Activated B cell treated with CpG ODN at 0.5 μM for 24 hours (primary cell): Measurements from ENCODE around the gene LPP. TPM values are rescaled to one million over a fixed set of nuclear protein-coding genes. Genes with fewer than 3 reads are reported as not detected.
A peak's percentile ranks its signal among the peaks of the same experiment; 100 is the strongest.
"Not testable (repeated sequence)": the region's sequence is repeated elsewhere in the genome, so short reads cannot be mapped to it uniquely, and the experiment has no call there.

Experiments used
- ATAC-seq: fragments of 200-7000 bp; cut with Tn5 transposase; one replicate; pipeline ENCODE4 v1.10.0; 2021; ENCODE audit warnings: low read depth, mild to moderate bottlenecking, moderate library complexity
- CTCF ChIA-PET: fragments of 350-600 bp; sonication (Branson Sonifier 250); formaldehyde crosslinking; loops from one replicate; lab custom pipeline; 2021; ENCODE audit warnings: antibody characterized with exemption; lab: Charles Lee
- POLR2A ChIA-PET: fragments of 350-600 bp; sonication (Branson Sonifier 250); formaldehyde crosslinking; loops from one replicate; lab custom pipeline; 2021; ENCODE audit warnings: antibody characterized with exemption; lab: Charles Lee
- DNase-seq: peaks from one replicate; pipeline ENCODE4 v3.0.0; 2022
- H3K27ac Mint-ChIP-seq: one replicate; pipeline ENCODE4 v1.8.0; 2020; ENCODE audit warnings: mixed read lengths
- H3K27me3 Mint-ChIP-seq: one replicate; pipeline ENCODE4 v1.8.0; 2021; ENCODE audit warnings: mixed read lengths
- H3K36me3 Mint-ChIP-seq: one replicate; pipeline ENCODE4 v1.8.0; 2021; ENCODE audit warnings: low read depth, mixed read lengths
- H3K4me1 Mint-ChIP-seq: one replicate; pipeline ENCODE4 v1.8.0; 2021; ENCODE audit warnings: mixed read lengths
- H3K4me3 Mint-ChIP-seq: one replicate; pipeline ENCODE4 v1.8.0; 2020; ENCODE audit warnings: mild to moderate bottlenecking, mixed read lengths
- H3K9me3 Mint-ChIP-seq: one replicate; pipeline ENCODE4 v1.8.0; 2020; ENCODE audit warnings: mixed read lengths
- intact Hi-C: fragments of 100-400 bp; cut with micrococcal nuclease; formaldehyde crosslinking; loops from one replicate; pipeline ENCODE4 v1.15.1; 2024
- total RNA-seq: library from RNA; stranded (reverse); gene quantifications from 2 replicates; pipeline ENCODE4 v1.2.3, GENCODE V29; 2022
- TF ChIP-seq, protein P1 (sequence below): fragments of 200-600 bp; IDR thresholded peaks from one replicate; pipeline ENCODE4 v1.8.0; 2022; ENCODE audit warnings: antibody characterized with exemption, mild to moderate bottlenecking

Gene LPP
- total RNA-seq, 1 donor from 2014 or later: 60.1 TPM

DNA sequence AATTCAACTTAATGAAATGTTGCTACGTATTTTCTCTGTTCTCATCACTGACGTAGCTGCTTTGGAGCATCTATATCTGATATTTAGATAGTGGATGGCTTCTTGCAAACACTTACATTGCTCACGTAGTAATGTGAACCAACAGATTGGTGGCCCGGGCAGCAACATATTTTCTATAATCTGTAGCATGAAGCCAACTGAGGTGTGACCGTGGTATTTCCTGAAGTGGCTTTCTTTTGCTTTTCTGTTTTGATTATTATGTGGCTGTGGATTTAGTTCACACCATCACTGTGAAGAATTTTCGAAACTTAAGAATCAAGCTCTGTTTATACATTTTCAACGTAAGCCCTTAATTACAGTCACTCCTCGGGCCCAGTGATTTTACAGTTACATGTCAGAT, 288.5 kb downstream of the LPP start:
- POLR2A ChIA-PET: interaction anchor here (0.6 to 2.3 kb wide), 10 partner anchors 9 to 703 kb away, joined by 3 to 8 read pairs (median 4); partner anchors contain the start of gene BCL6
- peak overlapping the region; percentile 72 for H3K4me3 Mint-ChIP-seq

DNA sequence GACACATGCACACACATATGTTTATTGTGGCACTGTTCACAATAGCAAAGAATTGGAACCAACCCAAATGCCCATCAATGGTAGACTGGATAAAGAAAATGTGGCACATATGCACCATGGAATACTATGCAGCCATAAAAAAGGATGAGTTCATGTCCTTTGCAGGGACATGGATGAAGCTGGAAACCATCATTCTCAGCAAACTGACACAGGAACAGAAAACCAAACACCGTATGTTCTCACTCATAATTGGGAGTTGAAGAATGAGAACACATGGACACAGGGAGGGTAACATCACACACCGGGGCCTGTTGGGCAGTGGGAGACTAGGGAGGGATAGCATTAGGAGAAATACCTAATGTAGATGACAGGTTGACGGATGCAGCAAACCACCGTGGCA, 291.2 kb downstream of the LPP start:
- peaks cover 17% of the 10 kb centered on the region for H3K36me3 Mint-ChIP-seq
- H3K27me3 Mint-ChIP-seq, intact Hi-C loops, H3K9me3 Mint-ChIP-seq, CTCF ChIA-PET, ATAC-seq, DNase-seq: not testable (repeated sequence)
- POLR2A ChIA-PET: interaction anchor here (1.2 to 2.5 kb wide), 5 partner anchors 14 to 704 kb away, joined by 3 to 16 read pairs (median 7); no protein-coding TSS in a partner anchor
- H3K4me1 Mint-ChIP-seq: peaks cover 82% of the 10 kb centered on the region
- H3K27ac Mint-ChIP-seq: peak overlapping the region; percentile 83
- peak overlapping the region; percentile 52 for H3K4me3 Mint-ChIP-seq

More for the DNA sequence above, 288.5 kb downstream of the LPP start:
- intact Hi-C loops: no loop called here
- CTCF ChIA-PET: interaction anchor here (0.7 to 1.3 kb wide), 3 partner anchors 512 to 701 kb away, joined by 3 to 4 read pairs (median 4); no protein-coding TSS in a partner anchor
- Mint-ChIP-seq H3K9me3 (peaks cover 5% of the 10 kb centered on the region), H3K36me3 (peaks cover 23% of the 10 kb centered on the region), H3K27me3 (no peaks in the 10 kb centered on the region), H3K4me1 (peaks cover 92% of the 10 kb centered on the region), H3K27ac (peak overlapping the region; percentile 94)
- TF ChIP-seq, protein P1, sequence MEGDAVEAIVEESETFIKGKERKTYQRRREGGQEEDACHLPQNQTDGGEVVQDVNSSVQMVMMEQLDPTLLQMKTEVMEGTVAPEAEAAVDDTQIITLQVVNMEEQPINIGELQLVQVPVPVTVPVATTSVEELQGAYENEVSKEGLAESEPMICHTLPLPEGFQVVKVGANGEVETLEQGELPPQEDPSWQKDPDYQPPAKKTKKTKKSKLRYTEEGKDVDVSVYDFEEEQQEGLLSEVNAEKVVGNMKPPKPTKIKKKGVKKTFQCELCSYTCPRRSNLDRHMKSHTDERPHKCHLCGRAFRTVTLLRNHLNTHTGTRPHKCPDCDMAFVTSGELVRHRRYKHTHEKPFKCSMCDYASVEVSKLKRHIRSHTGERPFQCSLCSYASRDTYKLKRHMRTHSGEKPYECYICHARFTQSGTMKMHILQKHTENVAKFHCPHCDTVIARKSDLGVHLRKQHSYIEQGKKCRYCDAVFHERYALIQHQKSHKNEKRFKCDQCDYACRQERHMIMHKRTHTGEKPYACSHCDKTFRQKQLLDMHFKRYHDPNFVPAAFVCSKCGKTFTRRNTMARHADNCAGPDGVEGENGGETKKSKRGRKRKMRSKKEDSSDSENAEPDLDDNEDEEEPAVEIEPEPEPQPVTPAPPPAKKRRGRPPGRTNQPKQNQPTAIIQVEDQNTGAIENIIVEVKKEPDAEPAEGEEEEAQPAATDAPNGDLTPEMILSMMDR: no peak
- ATAC-seq (no peak), DNase-seq (no peak)

DNA sequence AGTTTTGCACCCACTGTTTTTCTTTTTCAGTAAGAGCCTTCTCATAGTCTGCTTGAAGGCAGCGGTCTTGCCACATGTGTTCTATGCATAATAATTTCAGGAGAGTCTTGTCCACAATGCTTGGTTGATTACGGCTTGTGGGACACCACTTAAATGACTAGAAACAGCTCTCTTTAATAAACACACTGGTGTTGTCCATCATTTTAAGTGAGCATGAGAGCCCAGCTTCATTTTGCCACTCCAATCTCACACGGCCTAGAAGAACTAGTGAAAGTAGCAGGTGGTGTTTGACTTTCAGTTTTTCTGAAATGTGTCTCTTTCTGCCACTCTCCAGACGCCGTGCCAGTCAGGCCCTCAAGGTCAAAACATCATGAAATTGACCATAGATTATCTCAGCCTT, 292.1 kb downstream of the LPP start:
- intact Hi-C loops: loop anchor here (1.0 to 2.0 kb wide), 2 partner anchors 14 to 43 kb away; no protein-coding TSS in a partner anchor
- peak; percentile 59 for ATAC-seq
- POLR2A ChIA-PET: interaction anchor here (0.9 to 2.5 kb wide), 14 partner anchors 15 to 709 kb away, joined by 3 to 16 read pairs (median 6); partner anchors contain the start of gene BCL6

DNA sequence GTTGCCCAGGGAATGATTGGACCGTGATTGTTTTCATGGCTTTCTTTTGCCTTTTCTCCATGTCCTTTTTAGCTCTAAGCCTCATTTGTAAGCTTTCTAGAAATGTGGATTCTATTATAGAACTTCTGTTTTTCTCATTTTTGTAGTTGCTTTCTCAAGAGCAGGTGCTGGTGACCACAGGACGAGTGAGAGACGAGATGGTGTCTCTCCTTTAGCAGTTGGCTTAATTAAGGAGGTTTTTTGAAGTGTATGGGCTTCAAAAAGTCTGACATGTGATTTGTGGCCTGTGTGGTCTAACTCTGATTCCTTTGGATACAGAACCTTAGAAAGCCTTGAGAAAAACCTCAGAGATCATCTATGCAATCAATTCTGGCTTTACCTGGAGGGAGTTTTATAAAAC, 292.8 kb downstream of the LPP start:
- intact Hi-C loops: loop anchor here (1.0 to 2.0 kb wide), 2 partner anchors 14 to 42 kb away; no protein-coding TSS in a partner anchor

More for the DNA sequence above, 292.1 kb downstream of the LPP start:
- TF ChIP-seq, protein P1: no peak
- H3K27me3 Mint-ChIP-seq: no peaks in the 10 kb centered on the region
- H3K4me1 Mint-ChIP-seq: peaks cover 76% of the 10 kb centered on the region
- peaks cover 5% of the 10 kb centered on the region for H3K9me3 Mint-ChIP-seq
- peaks cover 16% of the 10 kb centered on the region for H3K36me3 Mint-ChIP-seq
- H3K27ac Mint-ChIP-seq: peak overlapping the region; percentile 88
- H3K4me3 Mint-ChIP-seq: peak overlapping the region; percentile 57
- CTCF ChIA-PET: interaction anchor here (0.7 to 2.0 kb wide), 6 partner anchors 8 to 706 kb away, joined by 3 to 9 read pairs (median 4); no protein-coding TSS in a partner anchor
- DNase-seq: no peak

DNA sequence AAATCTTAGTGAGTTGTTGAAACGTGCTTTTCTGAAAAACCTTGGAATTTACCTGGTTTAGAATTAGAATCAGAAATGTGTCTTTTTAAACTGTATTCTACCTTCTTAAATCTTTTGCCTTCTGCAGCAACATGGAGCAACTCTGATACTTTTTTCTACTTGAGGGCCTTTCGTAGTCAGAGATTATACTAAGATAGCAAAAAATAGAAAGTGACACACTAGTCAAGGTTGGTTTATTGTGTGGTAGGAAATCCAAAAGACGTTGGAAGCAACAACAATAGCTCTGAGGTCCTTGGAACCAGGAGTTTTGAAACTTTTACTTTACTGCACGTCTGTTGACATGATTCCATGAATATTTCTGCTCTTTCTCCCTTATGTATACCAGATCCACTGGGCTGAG, 294.9 kb downstream of the LPP start:
- H3K9me3 Mint-ChIP-seq: peaks cover 4% of the 10 kb centered on the region
- TF ChIP-seq, protein P1: no peak
- no peaks in the 10 kb centered on the region for H3K27me3 Mint-ChIP-seq
- DNase-seq (no peak), ATAC-seq (no peak)
- H3K36me3 Mint-ChIP-seq: peaks cover 12% of the 10 kb centered on the region
- peak overlapping the region; percentile 67 for H3K27ac Mint-ChIP-seq
- POLR2A ChIA-PET: interaction anchor here (1.0 kb wide), 1 partner anchor 21 kb away, joined by 3 read pairs; no protein-coding TSS in a partner anchor
- no peak overlapping the region for H3K4me3 Mint-ChIP-seq
- intact Hi-C loops: no loop called here
- CTCF ChIA-PET: no interaction called here
- peaks cover 76% of the 10 kb centered on the region for H3K4me1 Mint-ChIP-seq

More for the DNA sequence above, 292.8 kb downstream of the LPP start:
- ChIA-PET CTCF (interaction anchor here (0.7 to 2.0 kb wide), 6 partner anchors 9 to 706 kb away, joined by 3 to 9 read pairs (median 4); no protein-coding TSS in a partner anchor), POLR2A (interaction anchor here (0.7 to 2.5 kb wide), 14 partner anchors 14 to 710 kb away, joined by 3 to 16 read pairs (median 6); partner anchors contain the start of gene BCL6)
- H3K4me1 Mint-ChIP-seq: peaks cover 76% of the 10 kb centered on the region
- H3K9me3 Mint-ChIP-seq: peaks cover 5% of the 10 kb centered on the region
- peak overlapping the region; percentile 57 for H3K4me3 Mint-ChIP-seq
- ATAC-seq: peak; percentile 33
- peak overlapping the region; percentile 88 for H3K27ac Mint-ChIP-seq
- no peak for DNase-seq
- H3K36me3 Mint-ChIP-seq: peaks cover 15% of the 10 kb centered on the region
- TF ChIP-seq, protein P1: no peak
- no peaks in the 10 kb centered on the region for H3K27me3 Mint-ChIP-seq
